ENCODE results near the gene C4orf36. TPM values are rescaled to one million over a fixed set of nuclear protein-coding genes. Genes with fewer than 3 reads are reported as not detected.
"Not testable (repeated sequence)": the region's sequence is repeated elsewhere in the genome, so short reads cannot be mapped to it uniquely, and the experiment has no call there.

The C4orf36 gene
- total RNA-seq, 1 donor from 2014 or later = 0.40 TPM

GRCh38 chr4:86917212-86918039 is 25.2 kb upstream of the C4orf36 start:
- DNase-seq (ENCODE audit: low read depth, low spot score) = no peak

DNA sequence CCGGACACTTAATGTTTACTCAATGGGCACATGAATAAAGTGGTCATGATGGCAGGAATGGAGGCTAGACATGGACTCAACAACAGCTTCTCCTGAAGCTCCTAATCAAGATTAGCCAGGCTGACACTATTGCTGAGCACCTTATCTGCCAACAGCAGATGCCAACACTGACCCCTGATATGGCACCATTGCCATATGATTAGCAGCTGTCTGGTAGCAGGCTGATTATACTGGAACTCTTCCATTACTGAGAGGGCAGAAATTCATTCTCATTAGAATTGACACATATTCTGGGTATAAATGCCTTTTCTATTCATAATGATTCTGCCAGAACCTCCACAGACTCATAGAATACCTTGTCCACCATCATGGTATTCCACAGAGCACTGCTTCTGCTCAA is 24.2 kb upstream of the C4orf36 start:
- DNase-seq (ENCODE audit: low read depth, low spot score) = no peak

DNA sequence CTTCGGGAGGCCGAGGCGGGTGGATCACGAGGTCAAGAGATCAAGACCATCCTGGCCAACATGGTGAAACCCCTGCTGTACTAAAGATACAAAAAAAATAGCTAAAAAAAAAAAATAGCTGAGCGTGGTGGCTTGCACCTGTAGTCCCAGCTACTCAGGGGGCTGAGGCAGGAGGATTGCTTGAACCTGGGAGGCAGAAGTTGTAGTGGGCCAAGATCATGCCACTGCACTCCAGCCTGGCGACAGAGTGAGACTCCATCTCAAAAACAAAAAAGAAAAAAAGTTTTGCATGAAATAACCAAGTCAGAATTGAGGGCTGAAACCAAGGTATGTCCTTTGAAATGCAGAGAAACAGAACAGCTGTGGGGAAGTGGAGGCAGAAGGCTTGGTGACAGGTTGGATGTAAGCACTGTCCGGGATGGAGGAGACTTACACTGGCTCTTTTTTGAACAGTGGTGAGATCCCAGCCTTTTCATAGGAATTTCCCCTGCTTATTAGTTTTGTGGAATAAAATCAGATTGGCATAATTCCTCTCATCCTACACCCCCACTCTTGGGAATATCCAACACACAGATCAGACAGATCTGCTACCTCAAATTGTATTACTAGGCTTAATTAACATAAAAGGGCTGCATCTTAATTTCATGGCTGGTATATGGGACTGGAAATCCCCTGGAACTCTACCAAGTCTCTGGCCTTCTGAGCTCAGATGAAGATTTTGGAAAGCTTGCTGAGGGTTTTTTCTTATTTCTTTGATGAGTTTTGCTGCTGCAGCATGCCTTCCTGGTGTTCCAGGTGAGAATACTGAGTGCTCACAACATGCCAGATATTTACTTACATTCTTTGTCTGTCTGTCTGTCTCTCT is 18.8 kb upstream of the C4orf36 start:
- no peak for DNase-seq (ENCODE audit: low read depth, low spot score)

DNA sequence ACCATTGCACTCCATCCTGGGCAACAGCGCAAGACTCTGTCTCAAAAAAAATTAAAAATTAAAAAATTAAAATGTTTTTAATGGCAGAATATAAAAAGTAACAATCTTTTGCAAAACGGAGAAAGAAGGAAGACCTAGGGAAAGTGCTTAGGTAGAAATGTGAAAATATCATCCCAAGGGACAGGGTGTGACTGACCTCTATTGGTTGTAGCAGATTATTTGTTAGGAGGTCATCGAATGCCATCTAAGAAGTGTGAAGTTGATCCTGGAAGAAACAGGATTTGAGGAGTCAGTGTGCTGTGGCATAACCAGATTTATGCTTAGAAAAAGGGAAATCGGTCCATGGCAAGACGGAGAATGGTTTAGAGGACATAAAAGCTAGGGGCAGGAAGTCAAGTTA is 18.1 kb upstream of the C4orf36 start:
- no peak for DNase-seq (ENCODE audit: low read depth, low spot score)

DNA sequence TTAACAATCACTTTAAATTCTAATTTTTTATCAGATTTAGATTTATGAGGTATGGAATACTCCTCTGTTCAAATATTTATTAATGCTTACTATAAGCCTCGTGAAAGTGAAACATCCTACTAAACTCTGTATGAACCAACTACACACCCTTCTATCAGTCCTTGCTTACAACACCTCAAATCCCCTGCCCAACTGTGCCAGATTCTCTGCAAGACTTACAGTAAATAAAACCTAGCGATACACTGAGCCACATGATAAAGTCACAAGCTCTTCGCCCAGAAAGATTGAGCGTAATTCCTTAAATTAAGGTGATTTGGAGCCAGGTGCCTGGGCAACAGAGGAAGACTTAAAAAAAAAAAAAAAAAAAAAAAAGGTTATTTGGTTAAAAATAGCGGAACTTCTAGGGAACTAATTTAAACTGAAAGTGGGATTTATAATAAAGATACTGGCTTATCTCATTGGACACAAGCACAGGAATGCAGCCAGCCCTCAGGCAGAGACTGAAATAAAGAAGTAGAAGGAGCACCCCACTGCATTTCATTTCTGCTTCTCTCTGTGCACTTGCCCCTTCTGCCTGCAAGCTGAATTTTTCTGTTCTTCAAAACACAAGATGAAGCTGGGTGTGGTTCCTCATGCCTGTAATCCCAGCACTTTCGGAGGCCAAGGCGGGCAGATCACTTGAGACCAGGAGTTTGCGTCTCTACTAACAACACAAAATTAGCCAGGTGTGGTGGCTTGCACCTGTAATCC is 17.5 kb upstream of the C4orf36 start:
- no peak for DNase-seq (ENCODE audit: low read depth, low spot score)

GRCh38 chr4:86908251-86908657 is 16.0 kb upstream of the C4orf36 start:
- DNase-seq (ENCODE audit: low read depth, low spot score) = no peak

- no peak for DNase-seq (ENCODE audit: low read depth, low spot score)
Observed at GRCh38 chr4:86901864-86902263, 9.6 kb upstream of the C4orf36 start.

GRCh38 chr4:86898562-86898961 is 6.3 kb upstream of the C4orf36 start:
- no peak for DNase-seq (ENCODE audit: low read depth, low spot score)

- DNase-seq (ENCODE audit: low read depth, low spot score) = no peak
Observed at GRCh38 chr4:86896596-86896995, 4.4 kb upstream of the C4orf36 start.

GRCh38 chr4:86895692-86896488 is 3.7 kb upstream of the C4orf36 start:
- peak; percentile 24 for DNase-seq (ENCODE audit: low read depth, low spot score)

GRCh38 chr4:86894455-86894854 is 2.2 kb upstream of the C4orf36 start:
- DNase-seq (ENCODE audit: low read depth, low spot score) = peak; percentile 36

DNA sequence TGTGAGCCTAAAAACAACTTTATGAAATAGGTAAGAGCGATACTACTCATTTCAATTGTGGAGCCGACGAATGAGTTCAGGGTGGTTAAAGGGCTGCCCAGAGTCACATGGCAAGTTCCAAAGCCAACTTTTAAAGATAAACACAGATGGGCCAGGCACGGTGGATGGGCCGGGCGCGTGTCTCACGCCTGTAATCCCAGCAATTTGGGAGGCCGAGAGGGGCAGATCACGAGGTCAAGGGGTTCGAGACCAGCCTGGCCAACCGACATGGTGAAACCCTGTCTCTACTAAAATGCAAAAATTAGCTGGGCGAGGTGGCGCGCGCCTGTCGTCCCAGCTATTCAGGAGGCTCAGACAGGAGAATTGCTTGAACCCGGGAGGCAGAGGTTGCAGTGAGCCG is 914 bp upstream of the C4orf36 start:
- DNase-seq (ENCODE audit: low read depth, low spot score) = no peak

DNA sequence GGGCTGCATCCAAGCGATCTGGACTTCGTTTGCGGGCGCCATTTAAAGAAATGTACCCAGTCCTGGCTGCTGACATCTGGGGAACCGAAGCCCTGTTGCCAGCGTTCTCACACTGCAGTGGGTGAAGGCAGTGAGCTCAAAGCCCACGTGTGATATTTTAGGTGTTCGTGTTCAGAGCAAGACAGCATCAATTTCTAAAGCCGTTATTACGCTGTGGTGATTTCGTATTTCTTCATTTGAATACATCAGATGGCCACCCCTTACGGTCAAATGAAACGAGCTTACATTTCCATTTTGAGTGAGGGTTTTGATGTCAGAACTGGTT is 376 bp upstream of the C4orf36 start:
- no peak for DNase-seq (ENCODE audit: low read depth, low spot score)

GRCh38 chr4:86890790-86891189 is 1.4 kb downstream of the C4orf36 start:
- DNase-seq (ENCODE audit: low read depth, low spot score) = no peak

- no peak for DNase-seq (ENCODE audit: low read depth, low spot score)
Observed at GRCh38 chr4:86879641-86880040, 12.6 kb downstream of the C4orf36 start.

DNA sequence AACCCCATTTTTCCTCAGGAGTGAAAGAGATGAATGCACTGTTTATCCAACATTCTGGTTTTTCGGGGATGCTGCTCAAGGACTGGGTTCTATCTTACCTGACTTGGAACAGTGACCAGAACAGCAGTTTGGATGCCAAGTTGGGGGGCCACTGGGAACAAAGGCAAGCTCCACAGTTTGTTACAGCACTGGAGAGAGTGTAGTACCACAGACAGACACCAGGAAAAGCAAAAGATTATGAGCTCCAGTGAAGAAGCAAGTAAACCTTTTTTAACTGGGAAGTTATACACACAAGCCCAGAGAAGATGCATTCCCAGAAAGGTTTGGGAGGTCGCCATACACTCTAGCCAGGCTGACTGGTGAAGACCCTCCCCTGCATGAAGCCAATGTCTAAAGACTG is 13.6 kb downstream of the C4orf36 start:
- no peak for DNase-seq (ENCODE audit: low read depth, low spot score)

DNA sequence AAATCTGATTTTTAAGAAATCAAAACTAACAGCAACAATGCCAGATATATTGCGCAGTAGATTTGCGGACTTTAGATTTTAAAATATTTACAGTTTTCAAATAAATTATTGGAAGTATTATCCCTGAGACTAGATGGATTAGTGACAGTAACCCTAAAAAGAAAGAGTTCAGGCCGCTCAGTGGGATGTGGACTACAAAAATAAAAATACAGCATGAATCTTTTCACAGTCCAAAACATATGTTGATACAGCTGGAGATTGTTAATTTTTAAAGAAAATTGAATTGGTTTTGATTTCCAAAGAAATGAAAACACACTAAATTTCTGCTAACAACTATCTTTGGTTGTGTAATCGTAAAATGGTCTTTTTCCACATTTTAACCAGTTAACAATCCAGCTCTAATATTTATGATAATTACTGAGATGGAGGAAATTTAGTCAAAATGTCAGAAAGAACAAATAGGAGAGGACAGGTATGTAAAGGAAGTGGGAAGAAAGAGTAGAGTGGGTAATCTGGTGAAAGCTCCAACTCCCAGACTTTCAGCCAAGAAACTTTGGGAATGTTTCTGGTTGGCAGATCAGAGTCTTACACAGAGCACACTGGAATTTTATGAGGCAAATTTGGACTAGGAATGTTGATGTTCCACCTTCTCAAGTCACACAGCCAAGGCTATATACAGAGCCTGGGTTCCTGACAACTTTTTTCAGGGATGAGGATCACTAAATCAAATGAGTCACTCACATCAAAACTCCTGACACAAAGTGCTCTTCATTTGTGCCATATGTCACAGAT is 15.1 kb downstream of the C4orf36 start:
- DNase-seq (ENCODE audit: low read depth, low spot score) = no peak

GRCh38 chr4:86875436-86875835 is 16.8 kb downstream of the C4orf36 start:
- not testable (repeated sequence) for DNase-seq (ENCODE audit: low read depth, low spot score)

DNA sequence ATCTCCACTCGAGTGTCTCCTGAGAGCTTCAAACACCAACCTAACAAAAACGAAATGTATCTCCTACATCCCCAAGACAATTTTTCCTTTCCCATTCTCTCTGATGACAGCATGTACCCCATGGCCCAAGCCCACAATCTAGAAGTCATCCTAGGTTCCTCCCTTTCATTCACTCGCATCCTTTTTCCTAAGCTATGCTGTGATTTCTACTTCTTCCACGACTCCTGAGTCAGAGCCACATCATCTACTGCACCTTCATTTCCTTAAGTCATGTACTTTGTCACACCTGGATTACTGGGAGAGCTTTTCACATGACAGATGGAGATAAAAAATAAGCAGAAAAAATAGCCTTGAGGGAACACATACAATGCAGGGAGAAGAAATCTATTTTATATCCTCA is 20.1 kb downstream of the C4orf36 start:
- DNase-seq (ENCODE audit: low read depth, low spot score) = no peak

GRCh38 chr4:86870442-86871069 is 21.7 kb downstream of the C4orf36 start:
- DNase-seq (ENCODE audit: low read depth, low spot score) = no peak
